ENCODE measurements around the gene GLRX5.

GLRX5 gene

GRCh38 chr14:95493976-95494375 is 40.9 kb upstream of the GLRX5 start:
- H3K27me3 ChIP-seq (ENCODE audit: control insufficient read depth, insufficient read depth, low read length), result no peaks in the 10 kb centered on the region
- no peak overlapping the region for H3K27ac ChIP-seq (ENCODE audit: low read depth, low read length)
- H3K4me1 ChIP-seq (ENCODE audit: control insufficient read depth, insufficient read depth, low read length), result peaks cover under 1% of the 10 kb centered on the region
- H3K9ac ChIP-seq (ENCODE audit: low read length), result no peak overlapping the region
- H3K4me3 ChIP-seq (ENCODE audit: low read length), result no peak overlapping the region
- H3K36me3 ChIP-seq (ENCODE audit: control insufficient read depth, insufficient read depth, low read length), result no peaks in the 10 kb centered on the region

GRCh38 chr14:95494456-95494855 is 40.4 kb upstream of the GLRX5 start:
- Histone ChIP-seq H3K4me1 (ENCODE audit: control insufficient read depth, insufficient read depth, low read length) (peaks cover 4% of the 10 kb centered on the region), H3K27me3 (ENCODE audit: control insufficient read depth, insufficient read depth, low read length) (no peaks in the 10 kb centered on the region), H3K36me3 (ENCODE audit: control insufficient read depth, insufficient read depth, low read length) (no peaks in the 10 kb centered on the region), H3K27ac (ENCODE audit: low read depth, low read length) (no peak overlapping the region), H3K4me3 (ENCODE audit: low read length) (no peak overlapping the region), H3K9ac (ENCODE audit: low read length) (no peak overlapping the region)

- Histone ChIP-seq H3K4me1 (ENCODE audit: control insufficient read depth, insufficient read depth, low read length) (peaks cover 4% of the 10 kb centered on the region), H3K9ac (ENCODE audit: low read length) (no peak overlapping the region), H3K27ac (ENCODE audit: low read depth, low read length) (peak overlapping the region; percentile 5), H3K36me3 (ENCODE audit: control insufficient read depth, insufficient read depth, low read length) (no peaks in the 10 kb centered on the region), H3K27me3 (ENCODE audit: control insufficient read depth, insufficient read depth, low read length) (no peaks in the 10 kb centered on the region), H3K4me3 (ENCODE audit: low read length) (no peak overlapping the region)
Observed at GRCh38 chr14:95495076-95495475, 39.8 kb upstream of the GLRX5 start.

GRCh38 chr14:95495538-95496025 is 39.3 kb upstream of the GLRX5 start:
- Histone ChIP-seq H3K27ac (ENCODE audit: low read depth, low read length) (peak overlapping the region; percentile 5), H3K4me1 (ENCODE audit: control insufficient read depth, insufficient read depth, low read length) (peaks cover 4% of the 10 kb centered on the region), H3K4me3 (ENCODE audit: low read length) (no peak overlapping the region), H3K36me3 (ENCODE audit: control insufficient read depth, insufficient read depth, low read length) (no peaks in the 10 kb centered on the region), H3K27me3 (ENCODE audit: control insufficient read depth, insufficient read depth, low read length) (no peaks in the 10 kb centered on the region), H3K9ac (ENCODE audit: low read length) (no peak overlapping the region)

- no peaks in the 10 kb centered on the region for H3K36me3 ChIP-seq (ENCODE audit: control insufficient read depth, insufficient read depth, low read length)
- no peaks in the 10 kb centered on the region for H3K27me3 ChIP-seq (ENCODE audit: control insufficient read depth, insufficient read depth, low read length)
- H3K4me1 ChIP-seq (ENCODE audit: control insufficient read depth, insufficient read depth, low read length), result peaks cover 4% of the 10 kb centered on the region
- H3K4me3 ChIP-seq (ENCODE audit: low read length), result no peak overlapping the region
- no peak overlapping the region for H3K9ac ChIP-seq (ENCODE audit: low read length)
- no peak overlapping the region for H3K27ac ChIP-seq (ENCODE audit: low read depth, low read length)
Observed at GRCh38 chr14:95496111-95496681, 38.7 kb upstream of the GLRX5 start.

GRCh38 chr14:95496690-95497259 is 38.1 kb upstream of the GLRX5 start:
- H3K4me1 ChIP-seq (ENCODE audit: control insufficient read depth, insufficient read depth, low read length), result peaks cover 4% of the 10 kb centered on the region
- H3K4me3 ChIP-seq (ENCODE audit: low read length), result no peak overlapping the region

GRCh38 chr14:95497561-95498011 is 37.3 kb upstream of the GLRX5 start:
- Histone ChIP-seq H3K4me1 (ENCODE audit: control insufficient read depth, insufficient read depth, low read length) (peaks cover 4% of the 10 kb centered on the region), H3K4me3 (ENCODE audit: low read length) (no peak overlapping the region), H3K27me3 (ENCODE audit: control insufficient read depth, insufficient read depth, low read length) (no peaks in the 10 kb centered on the region), H3K9ac (ENCODE audit: low read length) (no peak overlapping the region), H3K36me3 (ENCODE audit: control insufficient read depth, insufficient read depth, low read length) (no peaks in the 10 kb centered on the region), H3K27ac (ENCODE audit: low read depth, low read length) (no peak overlapping the region)

More at GRCh38 chr14:95496690-95497259, 38.1 kb upstream of the GLRX5 start:
- Histone ChIP-seq H3K9ac (ENCODE audit: low read length) (no peak overlapping the region), H3K27me3 (ENCODE audit: control insufficient read depth, insufficient read depth, low read length) (no peaks in the 10 kb centered on the region), H3K36me3 (ENCODE audit: control insufficient read depth, insufficient read depth, low read length) (no peaks in the 10 kb centered on the region), H3K27ac (ENCODE audit: low read depth, low read length) (no peak overlapping the region)

- no peak overlapping the region for H3K9ac ChIP-seq (ENCODE audit: low read length)
- peaks cover 4% of the 10 kb centered on the region for H3K4me1 ChIP-seq (ENCODE audit: control insufficient read depth, insufficient read depth, low read length)
- no peak overlapping the region for H3K4me3 ChIP-seq (ENCODE audit: low read length)
- no peak overlapping the region for H3K27ac ChIP-seq (ENCODE audit: low read depth, low read length)
- no peaks in the 10 kb centered on the region for H3K36me3 ChIP-seq (ENCODE audit: control insufficient read depth, insufficient read depth, low read length)
- no peaks in the 10 kb centered on the region for H3K27me3 ChIP-seq (ENCODE audit: control insufficient read depth, insufficient read depth, low read length)
Observed at GRCh38 chr14:95498622-95499353, 36.1 kb upstream of the GLRX5 start.

- H3K36me3 ChIP-seq (ENCODE audit: control insufficient read depth, insufficient read depth, low read length), result no peaks in the 10 kb centered on the region
- no peak overlapping the region for H3K9ac ChIP-seq (ENCODE audit: low read length)
- H3K27ac ChIP-seq (ENCODE audit: low read depth, low read length), result no peak overlapping the region
- H3K27me3 ChIP-seq (ENCODE audit: control insufficient read depth, insufficient read depth, low read length), result no peaks in the 10 kb centered on the region
- peaks cover 4% of the 10 kb centered on the region for H3K4me1 ChIP-seq (ENCODE audit: control insufficient read depth, insufficient read depth, low read length)
- no peak overlapping the region for H3K4me3 ChIP-seq (ENCODE audit: low read length)
Observed at GRCh38 chr14:95499354-95499750, 35.5 kb upstream of the GLRX5 start.

GRCh38 chr14:95500201-95500681 is 34.6 kb upstream of the GLRX5 start:
- H3K27ac ChIP-seq (ENCODE audit: low read depth, low read length), result no peak overlapping the region
- no peak overlapping the region for H3K9ac ChIP-seq (ENCODE audit: low read length)
- H3K4me3 ChIP-seq (ENCODE audit: low read length), result no peak overlapping the region
- H3K27me3 ChIP-seq (ENCODE audit: control insufficient read depth, insufficient read depth, low read length), result no peaks in the 10 kb centered on the region
- peaks cover 4% of the 10 kb centered on the region for H3K4me1 ChIP-seq (ENCODE audit: control insufficient read depth, insufficient read depth, low read length)
- H3K36me3 ChIP-seq (ENCODE audit: control insufficient read depth, insufficient read depth, low read length), result no peaks in the 10 kb centered on the region

- no peak overlapping the region for H3K9ac ChIP-seq (ENCODE audit: low read length)
- peaks cover 4% of the 10 kb centered on the region for H3K4me1 ChIP-seq (ENCODE audit: control insufficient read depth, insufficient read depth, low read length)
- H3K36me3 ChIP-seq (ENCODE audit: control insufficient read depth, insufficient read depth, low read length), result no peaks in the 10 kb centered on the region
- no peaks in the 10 kb centered on the region for H3K27me3 ChIP-seq (ENCODE audit: control insufficient read depth, insufficient read depth, low read length)
- no peak overlapping the region for H3K4me3 ChIP-seq (ENCODE audit: low read length)
- no peak overlapping the region for H3K27ac ChIP-seq (ENCODE audit: low read depth, low read length)
Observed at GRCh38 chr14:95500772-95501401, 34.0 kb upstream of the GLRX5 start.

- no peak overlapping the region for H3K4me3 ChIP-seq (ENCODE audit: low read length)
- no peaks in the 10 kb centered on the region for H3K27me3 ChIP-seq (ENCODE audit: control insufficient read depth, insufficient read depth, low read length)
- peaks cover 4% of the 10 kb centered on the region for H3K4me1 ChIP-seq (ENCODE audit: control insufficient read depth, insufficient read depth, low read length)
- no peaks in the 10 kb centered on the region for H3K36me3 ChIP-seq (ENCODE audit: control insufficient read depth, insufficient read depth, low read length)
- H3K9ac ChIP-seq (ENCODE audit: low read length), result no peak overlapping the region
- no peak overlapping the region for H3K27ac ChIP-seq (ENCODE audit: low read depth, low read length)
Observed at GRCh38 chr14:95502381-95502950, 32.4 kb upstream of the GLRX5 start.
